Heart right ventricle (tissue), 16 donors: ENCODE data around the gene GZMA. TPM values are rescaled to one million over a fixed set of nuclear protein-coding genes. Genes with fewer than 3 reads are reported as not detected.

Source experiments
- ATAC-seq, 8 donors: fragments of 200-7000 bp; cut with Tn5 transposase; one replicate each; pipeline ENCODE4 v1.9.1; 2020; ENCODE audit warnings: mild to moderate bottlenecking in 8 of 8, moderate library complexity in 8 of 8, moderate number of reproducible peaks in 1 of 8
- DNase-seq, 2 donors: peaks; one replicate each; pipeline ENCODE4 v3.0.0-alpha.2; 2020
- H3K27ac ChIP-seq, 10 donors: fragments of 200-600 bp; sonication (generic) in 2 of 10; one replicate each; pipeline versions ENCODE4 v1.5.0 to v1.8.0; 2020 to 2022; ENCODE audit warnings: mild to moderate bottlenecking in 3 of 10
- H3K27me3 ChIP-seq, 7 donors: fragments of 200-600 bp; one replicate each; pipeline ENCODE4 v1.8.0; 2021 to 2022; ENCODE audit warnings: mild to moderate bottlenecking in 2 of 7
- H3K36me3 ChIP-seq, 9 donors: fragments of 200-600 bp; sonication (generic) in 1 of 9; one replicate each; pipeline versions ENCODE4 v1.5.0 to v1.8.0; 2020 to 2022; ENCODE audit warnings: mild to moderate bottlenecking in 2 of 9
- H3K4me1 ChIP-seq, 9 donors: fragments of 200-600 bp; sonication (generic) in 1 of 9; one replicate each; pipeline versions ENCODE4 v1.5.0 to v1.8.0; 2020 to 2022; ENCODE audit warnings: mild to moderate bottlenecking in 4 of 9
- H3K4me3 ChIP-seq, 10 donors: fragments of 200-600 bp; sonication (generic) in 2 of 10; one replicate each; pipeline versions ENCODE4 v1.5.0 to v1.8.0; 2020 to 2022; ENCODE audit warnings: mild to moderate bottlenecking in 7 of 10, moderate library complexity in 2 of 10
- H3K9me3 ChIP-seq, 11 donors: fragments of 200-600 bp in 10 of 11; sonication (generic) in 2 of 11; one replicate each; pipeline versions ENCODE4 v1.5.0 to v1.8.0; 2013 to 2022; ENCODE audit warnings: mild to moderate bottlenecking in 2 of 11, control low read depth in 1 of 11, moderate library complexity in 1 of 11
- CTCF ChIP-seq, 9 donors: fragments of 200-600 bp; sonication (generic) in 2 of 9; IDR thresholded peaks; one replicate each; pipeline versions ENCODE4 v1.5.0 to v1.8.0; 2021 to 2022; ENCODE audit warnings: antibody characterized with exemption in 9 of 9, mild to moderate bottlenecking in 5 of 9, moderate library complexity in 1 of 9
- WGBS, 2 donors: extraction: QIAGEN DNeasy Blood & Tissue Kit; methylation state at CpG; one replicate each; pipeline ENCODE4 v1.1.7; 2013; ENCODE audit warnings: inconsistent platforms in 1 of 2; 5-methylcytosine and 5-hydroxymethylcytosine counted together
- intact Hi-C, 10 donors: fragments of 100-400 bp; cut with DNase I; formaldehyde crosslinking; loops; one replicate each; pipeline versions ENCODE4 v1.11.1 to v1.14.2; 2022
- long read RNA-seq, 3 donors: library from polyadenylated mRNA; unstranded; transcript quantifications; one replicate each; pipeline ENCODE4 v2.0.0, GENCODE V29; 2020 to 2021
- polyA plus RNA-seq, 2 donors: library from polyadenylated mRNA; stranded (reverse); fragments of 200-250 nt; gene quantifications; one replicate each; pipeline ENCODE4 v1.2.3, GENCODE V29; 2013
- total RNA-seq, 10 donors: library from RNA; stranded (reverse); fragmentation: NEBNext Ultra II Directional in 3 of 10; extraction: Animal tissue kit (Norgen Biotek cat#: 25700) in 3 of 10; gene quantifications; one replicate each; pipeline versions ENCODE4 v1.2.1 to v1.2.4, GENCODE V29; 2021 to 2023
- donor health status: Arrhythmogenic right ventricular cardiomyopathy.
- donor health status: ischemic (EF 13 %, LVEDD 7.1; RV severe dilation, severe dysfunction).
- donor health status: healthy with polysubstance abuse.
- donor health status: DM: no; HTN: yes; CAD: no.
- donor health status: DM: no; HTN: no; CAD: no.
- donor health status: ischemic (EF 25% LVEDD 6.9; RV normal size, moderate dysfunction).
- donor health status: ischemic (EF 25% LVEDD 5.7; RV mildly dilated, moderate dysfunction).
- donor health status: healthy.
- donor health status: DM: yes; HTN: yes; CAD: no.
- donor health status: Ischemic cardiomyopathy.
- donor health status: ischemic (EF 35%, LVEDD 5.7; RV mildly dilated, moderate dysfunction).
- donor health status: nonischemic (EF 11% LVEDD 7.7; RV severe dilation, severe dysfunction).
- donor health status: DM: yes; HTN: yes; CAD: no.
- donor health status: PGD.
- donor health status: ischemic (EF 29% LVEDD 5.4; RV normal size, mild dysfunction).
- donor health status: nonischemic (EF 23%, LVEDD 6.1; RV moderate dilation, normal function).

GZMA gene
- 10 to 100 TPM in 1 of 10 donors, 1 to 10 TPM in 1, under 1 TPM in 6, not detected in 2; 0.26 to 13.2 (median 0.70) TPM for total RNA-seq
- 1 to 10 TPM in 1 of 2 donors, under 1 TPM in 1; 0.83 to 2.8 TPM for polyA plus RNA-seq
- long read RNA-seq, donor 1, partial matches to known transcripts = 0 of 2 reads
- long read RNA-seq, donor 1, other reads (novel, unspliced or antisense) = 0 of 2 reads
- long read RNA-seq, donor 2 = 0 reads
- long read RNA-seq, donor 3 = 0 reads

- WGBS, 2 donors = 62 to 78% methylated on average over 3 of the region's 3 CpGs
- Histone ChIP-seq H3K4me1 (no peaks in the 10 kb centered on the region), H3K27me3 (peaks cover 0 to 3% (median 0%) of the 10 kb centered on the region in 7 donors), H3K4me3 (peak within 1 kb of the TSS in 1 of 10 donors; percentile 43), H3K9me3 (peaks cover 0 to 7% (median 0%) of the 10 kb centered on the region in 11 donors), H3K36me3 (no peaks in the 10 kb centered on the region), H3K27ac (peak within 1 kb of the TSS in 1 of 10 donors; percentile 77)
- intact Hi-C loops = no loop called here
- ATAC-seq (no peak), DNase-seq (no peak)
- no peak for TF ChIP-seq CTCF (IDR thresholded peaks at IDR 0.05)
These were observed at the start of gene GZMA for GRCh38 chr5:55102348-55102747. Gene GZMA (plus strand): TSS chr5:55102646. CDS start chr5:55102683, 37 bp downstream.

DNA sequence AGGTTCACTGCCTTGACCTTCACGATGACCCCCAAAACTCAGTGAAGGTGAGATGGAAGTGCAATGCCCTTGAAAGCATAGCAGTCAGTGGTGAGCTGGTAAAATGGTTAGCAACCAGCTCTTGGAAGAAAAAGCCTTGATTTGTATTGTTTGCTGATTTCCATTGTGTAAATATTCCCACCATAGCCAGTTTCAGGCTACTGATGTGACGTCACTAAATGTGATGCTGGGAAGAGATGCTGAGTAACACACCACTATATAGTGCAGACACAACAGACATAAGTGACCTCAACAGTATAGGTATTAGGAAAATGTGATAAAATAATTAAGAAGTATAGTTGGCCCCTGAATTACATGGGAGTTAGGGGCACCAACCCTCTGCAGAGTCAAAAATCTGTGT is 47.3 kb upstream of the GZMA start:
- H3K9me3 ChIP-seq = peaks cover 0 to 24% (median 5%) of the 10 kb centered on the region in 11 donors
- intact Hi-C loops = no loop called here
- TF ChIP-seq CTCF (IDR thresholded peaks at IDR 0.05) = no peak
- WGBS, 2 donors = 82 to 91% methylated on average over 2 of the region's 2 CpGs
- H3K27ac ChIP-seq = no peak overlapping the region
- peaks cover 0 to 13% (median 0%) of the 10 kb centered on the region in 7 donors for H3K27me3 ChIP-seq
- H3K4me1 ChIP-seq = no peaks in the 10 kb centered on the region
- no peak for ATAC-seq
- H3K36me3 ChIP-seq = no peaks in the 10 kb centered on the region
- H3K4me3 ChIP-seq = no peak overlapping the region
- DNase-seq = no peak

GRCh38 chr5:55062039-55062779 is 40.2 kb upstream of the GZMA start:
- H3K27ac ChIP-seq = peak overlapping the region in 1 of 10 donors; percentile 61

More at GRCh38 chr5:55062039-55062779, 40.2 kb upstream of the GZMA start:
- Histone ChIP-seq H3K9me3 (no peaks in the 10 kb centered on the region), H3K4me3 (peak overlapping the region in 1 of 10 donors; percentile 27), H3K4me1 (peaks cover 0 to 8% (median 0%) of the 10 kb centered on the region in 9 donors), H3K27me3 (peaks cover 0 to 7% (median 0%) of the 10 kb centered on the region in 7 donors), H3K36me3 (no peaks in the 10 kb centered on the region)
- intact Hi-C loops = no loop called here
- no peak for TF ChIP-seq CTCF (IDR thresholded peaks at IDR 0.05)
- ATAC-seq (no peak), DNase-seq (no peak)
- WGBS, 2 donors = 88 to 92% methylated on average over 9 of the region's 9 CpGs
